GM23338 (cell line): ENCODE data around the gene GTF2A1. TPM values are rescaled to one million over a fixed set of nuclear protein-coding genes. Genes with fewer than 3 reads are reported as not detected.
A peak's percentile ranks its signal among the peaks of the same experiment; 100 is the strongest.

ENCODE experiments used
- polyA plus RNA-seq: library from polyadenylated mRNA; unstranded; fragments of >200 nt; fragmentation: Nextera tagmentation; extraction: Ambion mirVana; gene quantifications from 2 replicates; pipeline ENCODE4 v1.2.1, GENCODE V29; 2016
- small RNA-seq: library from RNA; depleted of rRNA; stranded (forward); fragments of <200 nt; gene quantifications from one replicate; pipeline ENCODE3, GENCODE V24; 2014; ENCODE audit warnings: low replicate concordance
- total RNA-seq: library from RNA; depleted of rRNA; stranded (reverse); fragments of >200 nt; shearing (Covaris generic); gene quantifications from 2 replicates; pipeline ENCODE4 v1.2.3, GENCODE V29; 2014; rRNA removed

GTF2A1 gene
- total and polyA plus RNA-seq, 2 experiments from 2014 or later: 12.1 to 50.6 TPM

Small RNA genes lying within 50 kb of the gene (small RNA-seq; reads per million reads assigned to genes)
- gene DYNLL1P1: not detected
- 7.7 reads per million, percentile 95 among the genes with 10 or more reads in this experiment for gene SNORA79

Other genes with a start within 250 kb of the GTF2A1 start
- 65.4 and 71.0 TPM in 2 replicates for gene STON2, start 179.4 kb upstream of the GTF2A1 start, total RNA-seq
- gene STON2, start 179.4 kb upstream of the GTF2A1 start, polyA plus RNA-seq: 8.2 and 9.5 TPM in 2 replicates